ENCODE results near the gene LRIG1. TPM values are rescaled to one million over a fixed set of nuclear protein-coding genes. Genes with fewer than 3 reads are reported as not detected.

The LRIG1 gene
- total RNA-seq, 3 donors from 2014 or later: 66.1 to 227 (median 131) TPM

- Histone ChIP-seq H3K27ac (peak overlapping the region; percentile 83 to 90), H3K4me3 (peak overlapping the region in 1 of 3 donors; percentile 15), H3K9me3 (no peaks in the 10 kb centered on the region), H3K27me3 (no peaks in the 10 kb centered on the region), H3K36me3 (no peaks in the 10 kb centered on the region), H3K4me1 (peaks cover 8 to 28% of the 10 kb centered on the region in 2 donors)
- intact Hi-C loops (cut with DNase I; ENCODE audit: low total_unique reads): loop anchor here (1.0 kb wide), 1 partner anchor 29 kb away; no protein-coding TSS in a partner anchor
- peak in 2 of 3 donors; percentile 23 to 31 for TF ChIP-seq POLR2AphosphoS5 (IDR thresholded peaks at IDR 0.05)
- TF ChIP-seq CTCF (IDR thresholded peaks at IDR 0.05): no peak
- DNase-seq (ENCODE audit: low spot score in 2 of 2): peak in 1 of 2 donors; percentile 56
Observed at GRCh38 chr3:66442254-66443117, 58.3 kb downstream of the LRIG1 start.

- H3K27me3 ChIP-seq: no peaks in the 10 kb centered on the region
- H3K4me1 ChIP-seq: peaks cover 8 to 28% of the 10 kb centered on the region in 2 donors
- no peak overlapping the region for H3K4me3 ChIP-seq
- intact Hi-C loops (cut with DNase I; ENCODE audit: low total_unique reads): loop anchor here (1.0 kb wide), 1 partner anchor 28 kb away; no protein-coding TSS in a partner anchor
- H3K36me3 ChIP-seq: no peaks in the 10 kb centered on the region
- peak overlapping the region; percentile 83 to 90 for H3K27ac ChIP-seq
- TF ChIP-seq POLR2A (IDR thresholded peaks at IDR 0.05) (no peak), POLR2AphosphoS5 (IDR thresholded peaks at IDR 0.05) (no peak)
- H3K9me3 ChIP-seq: no peaks in the 10 kb centered on the region
- DNase-seq (ENCODE audit: low spot score in 2 of 2): no peak
Observed at GRCh38 chr3:66441692-66442091, 59.1 kb downstream of the LRIG1 start.

- intact Hi-C loops (cut with DNase I; ENCODE audit: low total_unique reads): no loop called here
- Histone ChIP-seq H3K4me3 (no peak overlapping the region), H3K4me1 (peaks cover 8 to 28% of the 10 kb centered on the region in 2 donors)
Observed at GRCh38 chr3:66441129-66441528, 59.7 kb downstream of the LRIG1 start.

GRCh38 chr3:66439666-66440344, 61.0 kb downstream of the LRIG1 start:
- TF ChIP-seq CTCF (IDR thresholded peaks at IDR 0.05): no peak
- no peak for TF ChIP-seq POLR2AphosphoS5 (IDR thresholded peaks at IDR 0.05)
- no peak for TF ChIP-seq POLR2A (IDR thresholded peaks at IDR 0.05)
- H3K4me3 ChIP-seq: no peak overlapping the region
- no peak for DNase-seq (ENCODE audit: low spot score in 2 of 2)
- peak overlapping the region; percentile 83 to 90 for H3K27ac ChIP-seq
- H3K27me3 ChIP-seq: no peaks in the 10 kb centered on the region
- H3K4me1 ChIP-seq: peaks cover 8 to 28% of the 10 kb centered on the region in 2 donors
- no peaks in the 10 kb centered on the region for H3K9me3 ChIP-seq
- intact Hi-C loops (cut with DNase I; ENCODE audit: low total_unique reads): no loop called here
- no peaks in the 10 kb centered on the region for H3K36me3 ChIP-seq

More at GRCh38 chr3:66441129-66441528, 59.7 kb downstream of the LRIG1 start:
- no peaks in the 10 kb centered on the region for H3K9me3 ChIP-seq
- H3K27me3 ChIP-seq: no peaks in the 10 kb centered on the region
- TF ChIP-seq POLR2AphosphoS5 (IDR thresholded peaks at IDR 0.05) (peak in 2 of 3 donors; percentile 40 to 53), POLR2A (IDR thresholded peaks at IDR 0.05) (no peak)
- DNase-seq (ENCODE audit: low spot score in 2 of 2): peak in 1 of 2 donors; percentile 48
- no peaks in the 10 kb centered on the region for H3K36me3 ChIP-seq
- peak overlapping the region; percentile 83 to 90 for H3K27ac ChIP-seq

GRCh38 chr3:66438046-66438445, 62.8 kb downstream of the LRIG1 start:
- intact Hi-C loops (cut with DNase I; ENCODE audit: low total_unique reads): no loop called here
- TF ChIP-seq POLR2A (IDR thresholded peaks at IDR 0.05) (no peak), CTCF (IDR thresholded peaks at IDR 0.05) (no peak), POLR2AphosphoS5 (IDR thresholded peaks at IDR 0.05) (no peak)
- H3K9me3 ChIP-seq: no peaks in the 10 kb centered on the region
- H3K27me3 ChIP-seq: no peaks in the 10 kb centered on the region
- no peak overlapping the region for H3K4me3 ChIP-seq
- no peaks in the 10 kb centered on the region for H3K36me3 ChIP-seq
- no peak overlapping the region for H3K27ac ChIP-seq
- peaks cover 8 to 27% of the 10 kb centered on the region in 2 donors for H3K4me1 ChIP-seq
- no peak for DNase-seq (ENCODE audit: low spot score in 2 of 2)

All from breast epithelium (tissue), 4 donors.